Kidney epithelial cell (primary cell): ENCODE results near the gene CMKLR1. TPM values are rescaled to one million over a fixed set of nuclear protein-coding genes. Genes with fewer than 3 reads are reported as not detected.

Experiments used
- DNase-seq: peaks from one replicate; pipeline ENCODE4 v3.0.0-alpha.2; 2010; ENCODE audit warnings: low read depth
- H3K27me3 ChIP-seq: 2 replicates; pipeline ENCODE4 v1.6.0; 2011; ENCODE audit warnings: low read length; ENCODE audit not compliant: control insufficient read depth, insufficient read depth
- H3K36me3 ChIP-seq: 2 replicates; pipeline ENCODE4 v1.5.1; 2011; ENCODE audit warnings: low read length; ENCODE audit not compliant: control insufficient read depth, insufficient read depth
- H3K4me3 ChIP-seq: 2 replicates; pipeline ENCODE4 v1.5.1; 2011; ENCODE audit warnings: low read depth, mild to moderate bottlenecking, control low read depth, low read length
- CTCF ChIP-seq: IDR thresholded peaks from 2 replicates; pipeline ENCODE4 v1.5.1; 2011; ENCODE audit warnings: mild to moderate bottlenecking, moderate library complexity, low read length, control low read depth, inconsistent platforms; ENCODE audit not compliant: insufficient read depth, poor library complexity, severe bottlenecking
- total RNA-seq: library from RNA; depleted of rRNA; stranded (reverse); fragments of >200 nt; gene quantifications from 2 replicates; pipeline ENCODE4 v1.2.3, GENCODE V29; 2015

Gene CMKLR1
- total RNA-seq, 1 donor from 2014 or later: 1.4 TPM

DNA sequence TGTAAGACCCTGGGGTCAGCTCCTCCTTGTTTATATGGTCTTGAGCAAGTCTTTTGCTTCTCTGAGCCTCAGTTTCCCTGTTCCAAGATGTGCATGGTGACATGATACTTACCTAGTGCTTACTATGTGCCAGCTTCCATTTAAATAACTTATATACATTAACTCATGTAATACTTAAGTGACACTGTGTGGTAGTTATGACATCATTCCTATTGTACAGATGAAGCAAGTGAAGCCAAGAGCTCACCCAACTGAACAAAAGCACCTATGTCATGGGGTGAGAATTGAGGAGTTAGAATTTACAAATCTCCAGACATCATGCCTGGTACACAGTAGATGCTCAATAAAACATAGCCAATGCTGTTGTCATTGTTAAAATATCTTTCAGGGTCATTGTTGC lies 41.3 kb upstream of the CMKLR1 start:
- Histone ChIP-seq H3K36me3 (no peaks in the 10 kb centered on the region), H3K27me3 (no peaks in the 10 kb centered on the region), H3K4me3 (no peak overlapping the region)
- TF ChIP-seq CTCF: no peak
- no peak for DNase-seq

GRCh38 chr12:108379823-108380222 lies 40.7 kb upstream of the CMKLR1 start:
- Histone ChIP-seq H3K36me3 (no peaks in the 10 kb centered on the region), H3K27me3 (no peaks in the 10 kb centered on the region), H3K4me3 (no peak overlapping the region)
- TF ChIP-seq CTCF: no peak
- no peak for DNase-seq

GRCh38 chr12:108378926-108379325 lies 39.8 kb upstream of the CMKLR1 start:
- no peak overlapping the region for H3K4me3 ChIP-seq
- H3K36me3 ChIP-seq: no peaks in the 10 kb centered on the region
- TF ChIP-seq CTCF: no peak
- no peak for DNase-seq
- no peaks in the 10 kb centered on the region for H3K27me3 ChIP-seq

- Histone ChIP-seq H3K27me3 (no peaks in the 10 kb centered on the region), H3K4me3 (no peak overlapping the region), H3K36me3 (no peaks in the 10 kb centered on the region)
- TF ChIP-seq CTCF: no peak
- DNase-seq: no peak
Measured at GRCh38 chr12:108377260-108377659, 38.1 kb upstream of the CMKLR1 start.

GRCh38 chr12:108375986-108376663 lies 37.0 kb upstream of the CMKLR1 start:
- H3K4me3 ChIP-seq: no peak overlapping the region
- H3K27me3 ChIP-seq: no peaks in the 10 kb centered on the region
- no peak for TF ChIP-seq CTCF
- no peak for DNase-seq
- no peaks in the 10 kb centered on the region for H3K36me3 ChIP-seq
